K562 (cell line): ENCODE results near the gene EML6. TPM values are rescaled to one million over a fixed set of nuclear protein-coding genes. Genes with fewer than 3 reads are reported as not detected.

Experiments used
- ATAC-seq: fragments of 200-7000 bp; cut with Tn5 transposase; 3 replicates; pipeline ENCODE4 v1.9.1; 2020; ENCODE audit warnings: moderate library complexity
- BruUV-seq: library from RNA; stranded (reverse); fragments of 400-500 nt; replicated peaks from 2 replicates; lab custom pipeline; 2021; lab: Mats Ljungman, UMichigan
- CTCF ChIA-PET: fragments of 300-600 bp; formaldehyde crosslinking; extraction: SDS; loops from one replicate; lab custom pipeline; 2021; ENCODE audit warnings: low intra/inter-chr PET ratio; lab: Yijun Ruan, JAX
- POLR2A ChIA-PET: fragments of 300-600, 350-650 bp; sonication (Branson Sonifier 250); formaldehyde crosslinking; extraction: SDS; loops from one replicate; lab custom pipeline; 2021; ENCODE audit warnings: antibody characterized with exemption, inconsistent platforms; lab: Yijun Ruan, JAX
- DNase-seq, 4 experiments: peaks; one replicate each; pipeline versions ENCODE4 v3.0.0 to v3.0.0-alpha.2; 2011 to 2018; ENCODE audit warnings: low spot score in 3 of 4, mixed read lengths in 3 of 4; ENCODE audit errors: extremely low read depth in 1 of 4
- FAIRE-seq: peaks from 2 replicates; lab custom pipeline; 2011; peaks lifted over from hg19 to GRCh38; lab: Jason Lieb, UNC
- H2AFZ ChIP-seq: 2 replicates; pipeline ENCODE4 v1.6.0; 2011; ENCODE audit warnings: low read depth, low read length, control low read depth, inconsistent platforms
- H3K27ac ChIP-seq: fragments of 200-600 bp; 3 replicates; pipeline ENCODE4 v1.8.0; 2011; ENCODE audit warnings: low read depth, mild to moderate bottlenecking, control low read depth, inconsistent platforms, low read length, moderate library complexity, mixed read lengths; ENCODE audit errors: extremely low read depth
- H3K27me3 ChIP-seq, 2 experiments: fragments of 300-600 bp in 1 of 2; 2 replicates in 1 of 2; 3 replicates in 1 of 2; pipeline versions ENCODE4 v1.6.0 to v1.8.0; 2011; ENCODE audit warnings: inconsistent platforms in 2 of 2, low read length in 2 of 2, mild to moderate bottlenecking in 1 of 2, mixed read lengths in 1 of 2, moderate library complexity in 1 of 2; ENCODE audit not compliant: control insufficient read depth in 2 of 2, insufficient read depth in 2 of 2
- H3K36me3 ChIP-seq: fragments of 300-600 bp; 3 replicates; pipeline ENCODE4 v1.8.0; 2011; ENCODE audit warnings: mild to moderate bottlenecking, low read length, inconsistent platforms; ENCODE audit not compliant: control insufficient read depth, insufficient read depth
- H3K4me1 ChIP-seq, 2 experiments: fragments of 200-600 bp in 1 of 2; replicated peaks in 1 of 2; 2 replicates in 1 of 2; 3 replicates in 1 of 2; pipeline versions ENCODE4 v1.5.1 to v1.8.0; 2011; ENCODE audit warnings: inconsistent platforms in 2 of 2, low read length in 2 of 2, mild to moderate bottlenecking in 1 of 2, mixed read lengths in 1 of 2, moderate library complexity in 1 of 2; ENCODE audit not compliant: control insufficient read depth in 2 of 2, insufficient read depth in 2 of 2
- H3K4me2 ChIP-seq: 2 replicates; pipeline ENCODE4 v1.6.1; 2011; ENCODE audit warnings: low read length, control low read depth, inconsistent platforms, mixed read lengths; ENCODE audit not compliant: insufficient read depth
- H3K4me3 ChIP-seq: fragments of 200-600 bp; sonication (generic), shearing (Covaris generic); 2 replicates; pipeline ENCODE4 v1.5.1; 2016; ENCODE audit warnings: control low read depth, inconsistent platforms
- H3K79me2 ChIP-seq: fragments of 200-600 bp; 3 replicates; pipeline ENCODE4 v1.8.0; 2011; ENCODE audit warnings: low read length, inconsistent platforms; ENCODE audit not compliant: control insufficient read depth, insufficient read depth
- H3K9ac ChIP-seq, 2 experiments: 2 replicates each; pipeline versions ENCODE4 v1.6.0 to v1.6.1; 2011; ENCODE audit warnings: low read depth in 2 of 2, low read length in 2 of 2, control low read depth in 1 of 2, inconsistent platforms in 1 of 2, mild to moderate bottlenecking in 1 of 2, mixed read lengths in 1 of 2; ENCODE audit not compliant: insufficient read depth in 1 of 2
- H3K9me1 ChIP-seq: one replicate; pipeline ENCODE4 v1.6.0; 2011; ENCODE audit warnings: inconsistent platforms, mild to moderate bottlenecking, low read length, moderate library complexity; ENCODE audit not compliant: control insufficient read depth, insufficient read depth
- H3K9me3 ChIP-seq: replicated peaks from 2 replicates; pipeline ENCODE4 v1.5.1; 2011; ENCODE audit warnings: low read depth, low read length, inconsistent platforms; ENCODE audit not compliant: control insufficient read depth, insufficient read depth
- H4K20me1 ChIP-seq: replicated peaks from 2 replicates; pipeline ENCODE4 v1.6.1; 2011; ENCODE audit warnings: low read length, inconsistent platforms, mixed read lengths; ENCODE audit not compliant: control insufficient read depth, insufficient read depth
- EHMT2 ChIP-seq: fragments of 450-650 bp; IDR thresholded peaks from 2 replicates; pipeline ENCODE4 v1.6.1; 2018; ENCODE audit warnings: antibody characterized with exemption
- FOS ChIP-seq: IDR thresholded peaks from 3 replicates; pipeline ENCODE4 v1.6.1; 2011; ENCODE audit not compliant: insufficient read length; ENCODE audit errors: extremely low read depth
- FOXA1 ChIP-seq: fragments of 450-650 bp; IDR thresholded peaks from 2 replicates; pipeline ENCODE4 v1.6.1; 2016; ENCODE audit warnings: mild to moderate bottlenecking, borderline replicate concordance
- FOXK1 ChIP-seq: sonication (generic); formaldehyde crosslinking; IDR thresholded peaks from 2 replicates; pipeline ENCODE4 v1.8.0; 2022; ENCODE audit warnings: missing genetic modification reagents, mild to moderate bottlenecking, borderline replicate concordance
- FOXP1 ChIP-seq: sonication (generic); formaldehyde crosslinking; IDR thresholded peaks from 2 replicates; pipeline ENCODE4 v1.8.0; 2022; ENCODE audit warnings: mild to moderate bottlenecking, missing genetic modification reagents
- GATA2 ChIP-seq: sonication (generic); formaldehyde crosslinking; IDR thresholded peaks from 2 replicates; pipeline ENCODE4 v1.4.0; 2020; ENCODE audit warnings: mild to moderate bottlenecking, missing genetic modification reagents
- ILF3 ChIP-seq: fragments of 450-650 bp; IDR thresholded peaks from 2 replicates; pipeline ENCODE4 v1.6.1; 2018; ENCODE audit warnings: antibody characterized with exemption, mild to moderate bottlenecking, moderate library complexity, borderline replicate concordance
- PHTF2 ChIP-seq: fragments of 250-450 bp; sonication (Bioruptor Pico); IDR thresholded peaks from 2 replicates; pipeline ENCODE4 v1.5.0; 2021; ENCODE audit warnings: mild to moderate bottlenecking
- TAL1 ChIP-seq: fragments of 450-650 bp; IDR thresholded peaks from 2 replicates; pipeline ENCODE4 v1.6.1; 2016; ENCODE audit warnings: mild to moderate bottlenecking
- TRIM24 ChIP-seq, 2 experiments: fragments of 450-650 bp; IDR thresholded peaks; 2 replicates each; pipeline ENCODE4 v1.6.1; 2016
- WGBS: fragments of 100-300 bp; shearing (Covaris generic); methylation state at CpG from one replicate; pipeline ENCODE4 v1.1.6; 2016; ENCODE audit warnings: low coverage, mixed read lengths; ENCODE audit not compliant: insufficient coverage; ENCODE audit errors: missing lambda C conversion rate; 5-methylcytosine and 5-hydroxymethylcytosine counted together
- in situ Hi-C: fragments of 300-500 bp; cut with MboI; formaldehyde crosslinking; loops from 4 replicates; pipeline ENCODE4 v1.15.0; 2018; ENCODE audit warnings: inconsistent platforms, mixed read lengths
- intact Hi-C: fragments of 100-400 bp; cut with micrococcal nuclease; formaldehyde crosslinking; loops from 2 replicates; pipeline ENCODE4 v1.14.2; 2022
- polyA plus RNA-seq, 8 experiments: library from polyadenylated mRNA; depleted of rRNA in 4 of 8; stranded (reverse) in 5 of 8; unstranded in 3 of 8; fragments of >200 nt; fragmentation: Nextera tagmentation in 2 of 8; fragmentation: Illumina TruSeq in 1 of 8; extraction: Ambion mirVana in 2 of 8; extraction: Trizol in 1 of 8; gene quantifications; 2 replicates each; pipeline versions ENCODE4 v1.2.1 to v1.2.3, GENCODE V29; 2011 to 2014; ENCODE audit warnings: inconsistent platforms in 1 of 8, missing spikeins in 1 of 8
- total RNA-seq, 7 experiments: library from RNA; depleted of rRNA in 6 of 7; stranded (reverse); fragments of >200 nt in 6 of 7; fragmentation: Illumina TruSeq in 2 of 7; extraction: Trizol in 2 of 7; gene quantifications; 2 replicates each; pipeline versions ENCODE4 v1.2.1 to v1.2.3, GENCODE V29; 2011 to 2021; ENCODE audit warnings: low replicate concordance in 1 of 7
- TF ChIP-seq, protein P1 (sequence below): fragments of 250-450 bp; sonication (Bioruptor Pico); IDR thresholded peaks from 2 replicates; pipeline ENCODE4 v1.4.0; 2020; ENCODE audit warnings: borderline replicate concordance
- TF ChIP-seq, protein P2 (sequence below): sonication (generic); formaldehyde crosslinking; IDR thresholded peaks from 2 replicates; pipeline ENCODE4 v1.8.1; 2023; ENCODE audit warnings: mild to moderate bottlenecking, missing genetic modification reagents
- TF ChIP-seq, protein P3 (sequence below): fragments of 450-650 bp; IDR thresholded peaks from one replicate; pipeline ENCODE4 v1.6.1; 2018; ENCODE audit warnings: mild to moderate bottlenecking, moderate library complexity; ENCODE audit not compliant: partially characterized antibody

Gene EML6
- total and polyA plus RNA-seq, 9 of the 15 experiments (the other 6 are each of a cell fraction or from before 2014, with no cell fraction given): 0.07 to 0.56 (median 0.25) TPM

DNA sequence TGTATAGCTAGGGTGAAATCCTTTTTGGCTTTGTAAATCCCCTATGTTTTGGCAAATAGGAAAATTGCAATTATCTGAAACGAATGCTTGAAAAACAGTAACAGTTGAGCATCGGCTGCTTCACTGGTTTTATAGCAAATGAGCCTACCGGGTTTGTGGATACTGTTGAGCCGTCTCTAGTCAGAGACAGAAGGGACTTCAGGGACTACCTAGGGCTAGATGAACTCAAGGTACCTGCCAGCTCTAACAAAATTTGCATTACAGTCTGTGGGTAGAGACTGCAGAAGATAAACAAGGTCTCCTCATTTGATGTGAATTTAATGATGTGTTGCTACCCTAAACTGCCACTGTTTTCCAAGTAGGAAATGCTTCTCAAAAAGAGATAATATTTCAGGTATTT, 101.1 kb downstream of the EML6 start:
- no peak overlapping the region for H3K27ac ChIP-seq
- H4K20me1 ChIP-seq: no peaks in the 10 kb centered on the region
- in situ Hi-C loops (no loop called here), intact Hi-C loops (no loop called here)
- no peak overlapping the region for H3K4me2 ChIP-seq
- no peaks in the 10 kb centered on the region for H3K9me3 ChIP-seq
- BruUV-seq: no TSS peak
- no peaks in the 10 kb centered on the region for H3K9me1 ChIP-seq
- ChIA-PET CTCF (no interaction called here), POLR2A (no interaction called here)
- DNase-seq (no peak), ATAC-seq (no peak), FAIRE-seq (no peak)
- H3K36me3 ChIP-seq: no peaks in the 10 kb centered on the region
- no peaks in the 10 kb centered on the region for H3K4me1 ChIP-seq
- H3K9ac ChIP-seq: no peak overlapping the region
- 2% methylated on average over 4 of the region's 4 CpGs for WGBS
- no peak overlapping the region for H3K4me3 ChIP-seq
- no peaks in the 10 kb centered on the region for H3K79me2 ChIP-seq
- no peak overlapping the region for H2AFZ ChIP-seq
- H3K27me3 ChIP-seq: peaks cover 0 to 4% of the 10 kb centered on the region in 2 experiments; a peak in 3 of 5 replicates
- TF ChIP-seq FOXP1 (CRISPR knock-in tag) (no peak), FOXA1 (no peak), TRIM24 (IDR thresholded peaks at IDR 0.05) (no peak), PHTF2 (no peak), TAL1 (no peak), FOS (no peak), GATA2 (no peak), ILF3 (no peak), EHMT2 (no peak), FOXK1 (CRISPR knock-in tag) (no peak)
- TF ChIP-seq, protein P1, sequence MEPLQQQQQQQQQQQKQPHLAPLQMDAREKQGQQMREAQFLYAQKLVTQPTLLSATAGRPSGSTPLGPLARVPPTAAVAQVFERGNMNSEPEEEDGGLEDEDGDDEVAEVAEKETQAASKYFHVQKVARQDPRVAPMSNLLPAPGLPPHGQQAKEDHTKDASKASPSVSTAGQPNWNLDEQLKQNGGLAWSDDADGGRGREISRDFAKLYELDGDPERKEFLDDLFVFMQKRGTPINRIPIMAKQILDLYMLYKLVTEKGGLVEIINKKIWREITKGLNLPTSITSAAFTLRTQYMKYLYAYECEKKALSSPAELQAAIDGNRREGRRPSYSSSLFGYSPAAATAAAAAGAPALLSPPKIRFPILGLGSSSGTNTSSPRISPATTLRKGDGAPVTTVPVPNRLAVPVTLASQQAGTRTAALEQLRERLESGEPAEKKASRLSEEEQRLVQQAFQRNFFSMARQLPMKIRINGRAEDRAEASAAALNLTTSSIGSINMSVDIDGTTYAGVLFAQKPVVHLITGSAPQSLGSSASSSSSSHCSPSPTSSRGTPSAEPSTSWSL (CRISPR knock-in tag): no peak
- TF ChIP-seq, protein P2, sequence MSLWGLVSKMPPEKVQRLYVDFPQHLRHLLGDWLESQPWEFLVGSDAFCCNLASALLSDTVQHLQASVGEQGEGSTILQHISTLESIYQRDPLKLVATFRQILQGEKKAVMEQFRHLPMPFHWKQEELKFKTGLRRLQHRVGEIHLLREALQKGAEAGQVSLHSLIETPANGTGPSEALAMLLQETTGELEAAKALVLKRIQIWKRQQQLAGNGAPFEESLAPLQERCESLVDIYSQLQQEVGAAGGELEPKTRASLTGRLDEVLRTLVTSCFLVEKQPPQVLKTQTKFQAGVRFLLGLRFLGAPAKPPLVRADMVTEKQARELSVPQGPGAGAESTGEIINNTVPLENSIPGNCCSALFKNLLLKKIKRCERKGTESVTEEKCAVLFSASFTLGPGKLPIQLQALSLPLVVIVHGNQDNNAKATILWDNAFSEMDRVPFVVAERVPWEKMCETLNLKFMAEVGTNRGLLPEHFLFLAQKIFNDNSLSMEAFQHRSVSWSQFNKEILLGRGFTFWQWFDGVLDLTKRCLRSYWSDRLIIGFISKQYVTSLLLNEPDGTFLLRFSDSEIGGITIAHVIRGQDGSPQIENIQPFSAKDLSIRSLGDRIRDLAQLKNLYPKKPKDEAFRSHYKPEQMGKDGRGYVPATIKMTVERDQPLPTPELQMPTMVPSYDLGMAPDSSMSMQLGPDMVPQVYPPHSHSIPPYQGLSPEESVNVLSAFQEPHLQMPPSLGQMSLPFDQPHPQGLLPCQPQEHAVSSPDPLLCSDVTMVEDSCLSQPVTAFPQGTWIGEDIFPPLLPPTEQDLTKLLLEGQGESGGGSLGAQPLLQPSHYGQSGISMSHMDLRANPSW: no peak
- TF ChIP-seq, protein P3, sequence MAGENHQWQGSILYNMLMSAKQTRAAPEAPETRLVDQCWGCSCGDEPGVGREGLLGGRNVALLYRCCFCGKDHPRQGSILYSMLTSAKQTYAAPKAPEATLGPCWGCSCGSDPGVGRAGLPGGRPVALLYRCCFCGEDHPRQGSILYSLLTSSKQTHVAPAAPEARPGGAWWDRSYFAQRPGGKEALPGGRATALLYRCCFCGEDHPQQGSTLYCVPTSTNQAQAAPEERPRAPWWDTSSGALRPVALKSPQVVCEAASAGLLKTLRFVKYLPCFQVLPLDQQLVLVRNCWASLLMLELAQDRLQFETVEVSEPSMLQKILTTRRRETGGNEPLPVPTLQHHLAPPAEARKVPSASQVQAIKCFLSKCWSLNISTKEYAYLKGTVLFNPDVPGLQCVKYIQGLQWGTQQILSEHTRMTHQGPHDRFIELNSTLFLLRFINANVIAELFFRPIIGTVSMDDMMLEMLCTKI: no peak
